WTC11 (cell line): Measurements from ENCODE around the gene NEMP2. TPM values are rescaled to one million over a fixed set of nuclear protein-coding genes. Genes with fewer than 3 reads are reported as not detected.

ENCODE experiments used
- ATAC-seq: fragments of 200-7000 bp; cut with Tn5 transposase; 2 replicates; pipeline ENCODE4 v1.10.0; 2021; ENCODE audit warnings: mild to moderate bottlenecking, moderate library complexity
- CTCF ChIA-PET: fragments of 300-600 bp; sonication (Branson Sonifier 250); formaldehyde crosslinking; loops from one replicate; lab custom pipeline; 2021; ENCODE audit warnings: antibody characterized with exemption; lab: Charles Lee
- POLR2A ChIA-PET: fragments of 350-600 bp; sonication (Branson Sonifier 250); formaldehyde crosslinking; loops from one replicate; lab custom pipeline; 2021; ENCODE audit warnings: antibody characterized with exemption; lab: Charles Lee
- DNase-seq: peaks from one replicate; pipeline ENCODE4 v3.0.0; 2021; ENCODE audit warnings: low spot score
- H3K27ac Mint-ChIP-seq: 2 replicates; pipeline ENCODE4 v1.8.0; 2021; ENCODE audit warnings: mixed read lengths
- H3K27me3 Mint-ChIP-seq: 2 replicates; pipeline ENCODE4 v1.8.0; 2021; ENCODE audit warnings: low read depth, mild to moderate bottlenecking, moderate library complexity, mixed read lengths
- H3K36me3 Mint-ChIP-seq: 2 replicates; pipeline ENCODE4 v1.8.0; 2021; ENCODE audit warnings: mixed read lengths
- H3K4me1 Mint-ChIP-seq: 2 replicates; pipeline ENCODE4 v1.8.0; 2022; ENCODE audit warnings: mixed read lengths
- H3K4me3 Mint-ChIP-seq: 2 replicates; pipeline ENCODE4 v1.8.0; 2021; ENCODE audit warnings: mild to moderate bottlenecking, moderate library complexity, mixed read lengths
- H3K9me3 Mint-ChIP-seq: 2 replicates; pipeline ENCODE4 v1.8.0; 2021; ENCODE audit warnings: mixed read lengths
- CDX4 ChIP-seq: fragments of 250-450 bp; sonication (Bioruptor Pico); IDR thresholded peaks from 2 replicates; pipeline ENCODE4 v1.9.0; 2021; ENCODE audit warnings: moderate library complexity, mild to moderate bottlenecking, inconsistent platforms, borderline replicate concordance
- ELF4 ChIP-seq: sonication (generic); formaldehyde crosslinking; IDR thresholded peaks from 2 replicates; pipeline ENCODE4 v1.8.1; 2022; ENCODE audit warnings: low read depth, mild to moderate bottlenecking, moderate library complexity, missing genetic modification reagents
- FOXP4 ChIP-seq: sonication (generic); formaldehyde crosslinking; IDR thresholded peaks from 2 replicates; pipeline ENCODE4 v1.8.0; 2022; ENCODE audit warnings: mild to moderate bottlenecking, missing genetic modification reagents
- GABPB1 ChIP-seq: sonication (generic); formaldehyde crosslinking; IDR thresholded peaks from 2 replicates; pipeline ENCODE4 v1.8.1; 2023; ENCODE audit warnings: mild to moderate bottlenecking, missing genetic modification reagents
- GTF2I ChIP-seq: fragments of 250-450 bp; sonication (Bioruptor Pico); conservative IDR thresholded peaks from 2 replicates; pipeline ENCODE4 v1.4.0; 2021; ENCODE audit warnings: mild to moderate bottlenecking
- HMGXB4 ChIP-seq: sonication (generic); formaldehyde crosslinking; IDR thresholded peaks from 2 replicates; pipeline ENCODE4 v1.8.1; 2023; ENCODE audit warnings: mild to moderate bottlenecking, moderate library complexity, missing genetic modification reagents
- USF2 ChIP-seq: sonication (generic); formaldehyde crosslinking; IDR thresholded peaks from 2 replicates; pipeline ENCODE4 v1.8.1; 2023; ENCODE audit warnings: mild to moderate bottlenecking, missing genetic modification reagents, moderate library complexity
- ZMAT4 ChIP-seq: fragments of 250-450 bp; sonication (Bioruptor Pico); IDR thresholded peaks from 2 replicates; pipeline ENCODE4 v1.9.0; 2021; ENCODE audit warnings: mild to moderate bottlenecking
- ZNF138 ChIP-seq: sonication (generic); formaldehyde crosslinking; conservative IDR thresholded peaks from 2 replicates; pipeline ENCODE4 v1.8.1; 2022; ENCODE audit warnings: mild to moderate bottlenecking, moderate library complexity, missing genetic modification reagents
- ZNF396 ChIP-seq: fragments of 250-450 bp; sonication (Bioruptor Pico); IDR thresholded peaks from 2 replicates; pipeline ENCODE4 v1.8.0; 2021; ENCODE audit warnings: mild to moderate bottlenecking, moderate library complexity, borderline replicate concordance
- ZNF416 ChIP-seq: fragments of 250-450 bp; sonication (Bioruptor Pico); IDR thresholded peaks from 2 replicates; pipeline ENCODE4 v1.9.0; 2021; ENCODE audit warnings: mild to moderate bottlenecking, inconsistent platforms
- total RNA-seq: library from RNA; stranded (reverse); gene quantifications from 3 replicates; pipeline ENCODE4 v1.2.3, GENCODE V29; 2021
- TF ChIP-seq, protein P1 (sequence below): fragments of 250-450 bp; sonication (Bioruptor Pico); conservative IDR thresholded peaks from 2 replicates; pipeline ENCODE4 v1.9.0; 2021; ENCODE audit warnings: mild to moderate bottlenecking
- TF ChIP-seq, protein P2 (sequence below): sonication (generic); formaldehyde crosslinking; IDR thresholded peaks from 2 replicates; pipeline ENCODE4 v1.8.1; 2022; ENCODE audit warnings: mild to moderate bottlenecking, missing genetic modification reagents, moderate library complexity, borderline replicate concordance

Gene NEMP2
- total RNA-seq, 1 experiment from 2014 or later: 7.2 TPM

DNA sequence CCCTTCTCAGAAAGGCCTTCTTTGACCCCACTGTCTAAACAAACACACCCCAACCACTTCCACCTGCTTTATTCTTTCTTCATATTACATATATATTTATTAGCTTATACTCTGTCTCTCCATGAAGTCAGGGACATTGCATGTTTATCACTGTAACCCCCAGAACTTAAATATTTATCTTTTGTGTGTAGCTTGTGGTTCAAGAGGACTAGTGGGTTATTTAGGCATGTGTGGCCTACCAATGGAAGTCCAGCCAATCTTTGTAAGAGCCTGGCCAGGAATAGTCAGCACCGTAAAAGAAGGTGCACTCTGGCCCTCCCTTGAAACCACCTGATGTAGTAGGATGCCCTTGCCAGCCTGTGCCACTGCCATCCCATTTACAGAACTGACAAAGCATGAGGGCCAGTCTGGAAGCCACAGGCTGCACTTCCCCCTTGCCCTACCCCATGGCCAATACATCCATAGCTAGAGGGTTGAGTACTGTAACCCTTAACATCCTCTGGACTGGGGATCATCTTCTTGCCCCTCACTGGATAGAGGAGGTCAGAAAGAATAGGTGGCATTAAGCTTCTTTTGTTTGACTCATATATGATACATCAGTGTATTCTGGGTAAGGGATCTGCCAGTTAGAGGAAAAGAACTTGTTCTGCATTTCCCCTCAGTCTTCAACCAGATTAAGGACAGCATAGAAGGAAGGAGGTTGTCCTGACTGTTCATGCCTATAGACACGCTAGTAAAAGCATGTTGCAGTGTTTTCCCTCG, 4.9 kb downstream of the NEMP2 start:
- POLR2A ChIA-PET: no interaction called here
- ATAC-seq (no peak), DNase-seq (no peak)
- Mint-ChIP-seq H3K27me3 (no peaks in the 10 kb centered on the region; the same call in 1 of the 2 replicates), H3K4me3 (no peak overlapping the region), H3K27ac (no peak overlapping the region), H3K4me1 (peaks cover 31% of the 10 kb centered on the region), H3K36me3 (no peaks in the 10 kb centered on the region), H3K9me3 (no peaks in the 10 kb centered on the region)
- CTCF ChIA-PET: no interaction called here
- no peak for TF ChIP-seq ZNF416 (CRISPR knock-in tag)
- peak; percentile 37; the same call in 1 of the 2 replicates for TF ChIP-seq GABPB1 (CRISPR knock-in tag)

DNA sequence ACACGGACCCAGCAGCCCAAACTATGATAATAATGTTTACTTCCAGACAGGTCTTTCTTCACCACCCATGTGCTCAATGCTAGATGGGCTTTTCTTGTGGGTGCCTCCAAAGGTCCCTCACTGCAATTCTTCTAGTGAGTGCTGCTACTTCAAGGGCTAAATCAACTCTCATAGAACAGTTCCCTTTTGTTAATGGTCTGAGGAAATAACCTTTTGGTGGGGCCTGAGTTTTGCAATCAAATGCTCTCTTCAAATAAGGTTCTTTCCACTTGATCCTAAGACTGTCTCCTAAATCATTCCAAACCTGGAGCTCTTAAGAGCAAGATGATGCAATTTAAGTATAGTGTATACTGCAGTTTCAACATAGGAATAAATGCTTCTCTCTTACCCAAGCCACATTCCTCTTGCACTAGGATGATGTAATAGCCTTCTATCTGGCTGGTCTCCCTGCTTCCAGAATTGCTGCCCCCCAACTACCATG, 6.0 kb downstream of the NEMP2 start:
- ChIA-PET POLR2A (no interaction called here), CTCF (no interaction called here)
- Mint-ChIP-seq H3K4me3 (no peak overlapping the region), H3K27ac (no peak overlapping the region; the same call in 1 of the 2 replicates), H3K9me3 (no peaks in the 10 kb centered on the region), H3K36me3 (no peaks in the 10 kb centered on the region), H3K27me3 (no peaks in the 10 kb centered on the region; the same call in 1 of the 2 replicates), H3K4me1 (peaks cover 25% of the 10 kb centered on the region)
- TF ChIP-seq GABPB1 (CRISPR knock-in tag) (peak; percentile 99), ELF4 (no peak), ZNF396 (no peak)
- ATAC-seq (no peak), DNase-seq (no peak)

DNA sequence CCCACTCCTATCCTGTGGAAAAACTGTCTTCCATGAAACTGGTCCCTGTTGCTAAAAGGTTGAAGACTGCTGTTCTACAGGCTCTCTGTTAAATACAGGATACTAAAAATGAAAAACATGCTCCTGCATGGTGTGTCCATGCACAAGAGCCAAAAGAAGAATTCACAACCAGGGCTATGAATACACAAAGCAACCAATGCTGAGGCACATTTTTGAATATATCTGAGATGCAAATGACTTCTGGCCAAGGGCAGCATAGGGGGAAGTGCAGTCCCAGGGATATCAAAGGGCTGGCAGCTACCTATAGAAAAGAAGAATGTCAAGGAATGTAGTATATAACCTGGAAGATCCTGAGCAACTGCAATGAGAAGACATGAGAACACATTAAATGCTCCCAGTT, 6.6 kb downstream of the NEMP2 start:
- Mint-ChIP-seq H3K9me3 (no peaks in the 10 kb centered on the region), H3K4me1 (peaks cover 21% of the 10 kb centered on the region), H3K4me3 (no peak overlapping the region), H3K36me3 (no peaks in the 10 kb centered on the region), H3K27me3 (no peaks in the 10 kb centered on the region), H3K27ac (no peak overlapping the region)
- ATAC-seq: peak; percentile 61
- CTCF ChIA-PET: no interaction called here
- DNase-seq: no peak
- POLR2A ChIA-PET: no interaction called here
- TF ChIP-seq ELF4: no peak
- TF ChIP-seq, protein P1, sequence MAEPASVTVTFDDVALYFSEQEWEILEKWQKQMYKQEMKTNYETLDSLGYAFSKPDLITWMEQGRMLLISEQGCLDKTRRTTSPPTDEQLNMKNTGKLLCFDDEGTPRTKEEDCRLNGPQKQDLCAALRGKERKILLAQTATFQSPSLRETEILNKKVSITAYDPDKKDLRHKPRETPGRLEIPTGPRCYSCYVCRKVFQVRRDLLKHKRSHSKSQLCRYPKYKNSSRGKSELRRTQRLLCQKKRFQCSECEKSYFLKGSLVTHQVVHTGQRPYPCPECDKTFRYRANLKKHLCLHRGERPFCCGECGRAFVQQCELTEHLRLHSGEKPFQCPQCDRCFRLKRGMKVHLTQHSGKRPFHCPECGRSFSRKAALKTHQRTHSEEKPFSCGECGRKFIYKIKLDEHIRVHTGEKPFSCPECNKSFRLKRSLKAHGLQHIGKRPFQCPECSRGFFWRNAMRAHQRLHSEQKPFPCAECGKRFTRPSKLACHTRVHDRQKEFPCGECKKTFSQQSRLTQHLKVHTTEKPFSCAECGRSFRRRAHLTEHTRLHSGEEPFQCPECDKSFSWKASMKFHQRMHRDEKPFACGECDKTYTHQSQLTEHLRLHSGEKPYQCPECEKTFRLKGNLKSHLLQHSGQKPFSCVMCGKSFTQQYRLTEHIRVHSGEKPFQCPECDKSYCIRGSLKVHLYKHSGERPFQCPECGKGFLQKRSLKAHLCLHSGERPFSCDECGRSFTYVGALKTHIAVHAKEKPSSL (CRISPR knock-in tag): no peak
- no peak for TF ChIP-seq HMGXB4 (CRISPR knock-in tag)
- TF ChIP-seq ZMAT4 (CRISPR knock-in tag): no peak
- TF ChIP-seq USF2 (CRISPR knock-in tag): no peak
- TF ChIP-seq, protein P2, sequence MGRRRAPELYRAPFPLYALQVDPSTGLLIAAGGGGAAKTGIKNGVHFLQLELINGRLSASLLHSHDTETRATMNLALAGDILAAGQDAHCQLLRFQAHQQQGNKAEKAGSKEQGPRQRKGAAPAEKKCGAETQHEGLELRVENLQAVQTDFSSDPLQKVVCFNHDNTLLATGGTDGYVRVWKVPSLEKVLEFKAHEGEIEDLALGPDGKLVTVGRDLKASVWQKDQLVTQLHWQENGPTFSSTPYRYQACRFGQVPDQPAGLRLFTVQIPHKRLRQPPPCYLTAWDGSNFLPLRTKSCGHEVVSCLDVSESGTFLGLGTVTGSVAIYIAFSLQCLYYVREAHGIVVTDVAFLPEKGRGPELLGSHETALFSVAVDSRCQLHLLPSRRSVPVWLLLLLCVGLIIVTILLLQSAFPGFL (CRISPR knock-in tag): no peak
- TF ChIP-seq CDX4: no peak
- no peak for TF ChIP-seq GTF2I
- TF ChIP-seq FOXP4: no peak
- TF ChIP-seq ZNF138 (CRISPR knock-in tag): no peak
